HepG2 (cell line): ENCODE results near the gene SEPTIN2. TPM values are rescaled to one million over a fixed set of nuclear protein-coding genes. Genes with fewer than 3 reads are reported as not detected.
A peak's percentile ranks its signal among the peaks of the same experiment; 100 is the strongest.

ENCODE experiments used
- CBX2 ChIP-seq, 2 experiments: fragments of 200-600 bp in 1 of 2; sonication (generic); formaldehyde crosslinking in 1 of 2; IDR thresholded peaks; 2 replicates each; pipeline versions ENCODE4 v1.7.0 to v1.8.1; 2018 to 2022; ENCODE audit warnings: low read depth in 2 of 2, low read length in 1 of 2, mild to moderate bottlenecking in 1 of 2, missing genetic modification reagents in 1 of 2
- HOXA9 ChIP-seq: sonication (generic); formaldehyde crosslinking; IDR thresholded peaks from 2 replicates; pipeline ENCODE4 v1.8.1; 2022; ENCODE audit warnings: missing genetic modification reagents, mild to moderate bottlenecking, moderate library complexity, borderline replicate concordance
- JUNB ChIP-seq: sonication (generic); formaldehyde crosslinking; IDR thresholded peaks from 2 replicates; pipeline ENCODE4 v1.8.0; 2022; ENCODE audit warnings: missing genetic modification reagents, mild to moderate bottlenecking, borderline replicate concordance
- RFXANK ChIP-seq: IDR thresholded peaks from 2 replicates; pipeline ENCODE4 v1.6.1; 2016
- SMAD3 ChIP-seq: sonication (generic); formaldehyde crosslinking; IDR thresholded peaks from 2 replicates; pipeline ENCODE4 v1.4.0; 2020; ENCODE audit warnings: missing genetic modification reagents
- XRCC5 ChIP-seq: fragments of 200-400 bp; formaldehyde crosslinking; optimal IDR thresholded peaks from 2 replicates; pipeline ENCODE3; 2017; ENCODE audit warnings: mild to moderate bottlenecking, low read length
- ZFY ChIP-seq: sonication (generic); formaldehyde crosslinking; IDR thresholded peaks from 2 replicates; pipeline ENCODE4 v1.4.0; 2020; ENCODE audit warnings: missing genetic modification reagents
- ZKSCAN8 ChIP-seq: IDR thresholded peaks from 2 replicates; pipeline ENCODE4 v1.6.1; 2016; ENCODE audit warnings: borderline replicate concordance, missing genetic modification reagents, missing compliant biosample characterization
- ZMYM3 ChIP-seq: sonication (generic); formaldehyde crosslinking; IDR thresholded peaks from 2 replicates; pipeline ENCODE4 v1.5.1; 2020; ENCODE audit warnings: mild to moderate bottlenecking, missing genetic modification reagents
- ZNF530 ChIP-seq: sonication (generic); formaldehyde crosslinking; IDR thresholded peaks from 2 replicates; pipeline ENCODE4 v1.5.0; 2020; ENCODE audit warnings: low read depth, mild to moderate bottlenecking, missing genetic modification reagents
- ZNF75D ChIP-seq: sonication (generic); formaldehyde crosslinking; IDR thresholded peaks from 2 replicates; pipeline ENCODE4 v1.8.1; 2023; ENCODE audit warnings: missing genetic modification reagents, mild to moderate bottlenecking, borderline replicate concordance
- ZNF766 ChIP-seq: sonication (generic); formaldehyde crosslinking; IDR thresholded peaks from 2 replicates; pipeline ENCODE4 v1.5.0; 2020; ENCODE audit warnings: missing genetic modification reagents, borderline replicate concordance
- polyA plus RNA-seq, 8 experiments: library from polyadenylated mRNA; depleted of rRNA in 3 of 8; stranded (reverse) in 7 of 8; unstranded in 1 of 8; fragments of >200 nt; fragmentation: Illumina TruSeq in 4 of 8; extraction: Trizol in 4 of 8; gene quantifications; 2 replicates each; pipeline versions ENCODE4 v1.2.1 to v1.2.3, GENCODE V29; 2011 to 2016; ENCODE audit warnings: low read depth in 4 of 8, missing spikeins in 1 of 8, mixed read lengths in 1 of 8; ENCODE audit not compliant: insufficient read depth in 1 of 8
- total RNA-seq, 5 experiments: library from RNA; depleted of rRNA; stranded (reverse); fragments of >200 nt; fragmentation: Illumina TruSeq; extraction: Trizol; gene quantifications; 2 replicates each; pipeline ENCODE4 v1.2.3, GENCODE V29; 2016; ENCODE audit warnings: low read depth in 1 of 5
- TF ChIP-seq, protein P1 (sequence below): sonication (generic); formaldehyde crosslinking; IDR thresholded peaks from 2 replicates; pipeline ENCODE4 v1.5.0; 2020; ENCODE audit warnings: mild to moderate bottlenecking, missing genetic modification reagents, borderline replicate concordance
- TF ChIP-seq, protein P2 (sequence below): sonication (generic); formaldehyde crosslinking; IDR thresholded peaks from 2 replicates; pipeline ENCODE4; 2020; ENCODE audit warnings: missing genetic modification reagents, mild to moderate bottlenecking, borderline replicate concordance
- TF ChIP-seq, protein P3 (sequence below): fragments of 450-650 bp; IDR thresholded peaks from 2 replicates; pipeline ENCODE4 v1.6.1; 2017; ENCODE audit warnings: mild to moderate bottlenecking

The SEPTIN2 gene
- total and polyA plus RNA-seq, 2 of the 13 experiments (the other 11 are each of a cell fraction or from before 2014, with no cell fraction given) = 493 to 733 TPM

DNA sequence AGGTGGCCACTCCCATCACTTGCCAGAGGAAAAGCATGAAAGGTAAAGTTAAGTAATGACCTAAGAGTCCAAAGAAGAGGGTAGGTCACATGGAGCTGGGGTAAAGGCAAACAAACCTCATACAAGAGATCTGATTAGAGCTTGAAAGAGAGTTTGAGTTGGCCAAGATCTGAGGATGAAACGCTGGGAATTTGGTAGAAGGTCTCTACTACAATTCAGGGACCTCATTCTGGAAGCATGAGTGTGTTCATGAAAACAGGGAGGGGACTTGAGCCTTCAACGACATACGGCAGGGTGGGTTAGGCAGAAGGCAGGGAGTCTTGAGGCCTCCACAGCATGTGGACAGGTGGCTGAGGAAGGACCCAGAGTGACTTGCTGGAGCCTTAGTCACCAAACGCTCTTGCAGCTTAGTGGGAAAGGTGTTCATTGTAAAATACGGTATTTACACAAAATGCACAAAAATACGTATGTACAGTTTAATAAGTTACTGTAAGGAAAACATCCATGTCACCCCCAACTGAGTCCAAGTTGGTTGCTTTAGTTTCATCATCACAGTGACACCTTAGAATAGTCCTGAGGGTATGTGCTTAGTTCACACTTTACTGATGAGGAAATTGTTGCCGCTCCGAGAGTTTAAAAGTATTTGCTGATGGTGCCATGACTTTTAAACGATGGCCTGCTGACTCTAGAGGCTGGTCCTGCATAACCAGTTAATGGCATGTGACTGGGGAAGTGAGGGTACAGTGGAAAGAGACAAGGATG is 35.3 kb downstream of the SEPTIN2 start (continued):
- TF ChIP-seq, protein P1, sequence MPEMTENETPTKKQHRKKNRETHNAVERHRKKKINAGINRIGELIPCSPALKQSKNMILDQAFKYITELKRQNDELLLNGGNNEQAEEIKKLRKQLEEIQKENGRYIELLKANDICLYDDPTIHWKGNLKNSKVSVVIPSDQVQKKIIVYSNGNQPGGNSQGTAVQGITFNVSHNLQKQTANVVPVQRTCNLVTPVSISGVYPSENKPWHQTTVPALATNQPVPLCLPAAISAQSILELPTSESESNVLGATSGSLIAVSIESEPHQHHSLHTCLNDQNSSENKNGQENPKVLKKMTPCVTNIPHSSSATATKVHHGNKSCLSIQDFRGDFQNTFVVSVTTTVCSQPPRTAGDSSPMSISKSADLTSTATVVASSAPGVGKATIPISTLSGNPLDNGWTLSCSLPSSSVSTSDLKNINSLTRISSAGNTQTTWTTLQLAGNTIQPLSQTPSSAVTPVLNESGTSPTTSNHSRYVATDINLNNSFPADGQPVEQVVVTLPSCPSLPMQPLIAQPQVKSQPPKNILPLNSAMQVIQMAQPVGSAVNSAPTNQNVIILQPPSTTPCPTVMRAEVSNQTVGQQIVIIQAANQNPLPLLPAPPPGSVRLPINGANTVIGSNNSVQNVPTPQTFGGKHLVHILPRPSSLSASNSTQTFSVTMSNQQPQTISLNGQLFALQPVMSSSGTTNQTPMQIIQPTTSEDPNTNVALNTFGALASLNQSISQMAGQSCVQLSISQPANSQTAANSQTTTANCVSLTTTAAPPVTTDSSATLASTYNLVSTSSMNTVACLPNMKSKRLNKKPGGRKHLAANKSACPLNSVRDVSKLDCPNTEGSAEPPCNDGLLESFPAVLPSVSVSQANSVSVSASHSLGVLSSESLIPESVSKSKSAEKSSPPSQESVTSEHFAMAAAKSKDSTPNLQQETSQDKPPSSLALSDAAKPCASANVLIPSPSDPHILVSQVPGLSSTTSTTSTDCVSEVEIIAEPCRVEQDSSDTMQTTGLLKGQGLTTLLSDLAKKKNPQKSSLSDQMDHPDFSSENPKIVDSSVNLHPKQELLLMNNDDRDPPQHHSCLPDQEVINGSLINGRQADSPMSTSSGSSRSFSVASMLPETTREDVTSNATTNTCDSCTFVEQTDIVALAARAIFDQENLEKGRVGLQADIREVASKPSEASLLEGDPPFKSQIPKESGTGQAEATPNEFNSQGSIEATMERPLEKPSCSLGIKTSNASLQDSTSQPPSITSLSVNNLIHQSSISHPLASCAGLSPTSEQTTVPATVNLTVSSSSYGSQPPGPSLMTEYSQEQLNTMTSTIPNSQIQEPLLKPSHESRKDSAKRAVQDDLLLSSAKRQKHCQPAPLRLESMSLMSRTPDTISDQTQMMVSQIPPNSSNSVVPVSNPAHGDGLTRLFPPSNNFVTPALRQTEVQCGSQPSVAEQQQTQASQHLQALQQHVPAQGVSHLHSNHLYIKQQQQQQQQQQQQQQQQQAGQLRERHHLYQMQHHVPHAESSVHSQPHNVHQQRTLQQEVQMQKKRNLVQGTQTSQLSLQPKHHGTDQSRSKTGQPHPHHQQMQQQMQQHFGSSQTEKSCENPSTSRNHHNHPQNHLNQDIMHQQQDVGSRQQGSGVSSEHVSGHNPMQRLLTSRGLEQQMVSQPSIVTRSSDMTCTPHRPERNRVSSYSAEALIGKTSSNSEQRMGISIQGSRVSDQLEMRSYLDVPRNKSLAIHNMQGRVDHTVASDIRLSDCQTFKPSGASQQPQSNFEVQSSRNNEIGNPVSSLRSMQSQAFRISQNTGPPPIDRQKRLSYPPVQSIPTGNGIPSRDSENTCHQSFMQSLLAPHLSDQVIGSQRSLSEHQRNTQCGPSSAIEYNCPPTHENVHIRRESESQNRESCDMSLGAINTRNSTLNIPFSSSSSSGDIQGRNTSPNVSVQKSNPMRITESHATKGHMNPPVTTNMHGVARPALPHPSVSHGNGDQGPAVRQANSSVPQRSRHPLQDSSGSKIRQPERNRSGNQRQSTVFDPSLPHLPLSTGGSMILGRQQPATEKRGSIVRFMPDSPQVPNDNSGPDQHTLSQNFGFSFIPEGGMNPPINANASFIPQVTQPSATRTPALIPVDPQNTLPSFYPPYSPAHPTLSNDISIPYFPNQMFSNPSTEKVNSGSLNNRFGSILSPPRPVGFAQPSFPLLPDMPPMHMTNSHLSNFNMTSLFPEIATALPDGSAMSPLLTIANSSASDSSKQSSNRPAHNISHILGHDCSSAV = no peak
- TF ChIP-seq ZNF530 (CRISPR knock-in tag) = no peak
- no peak for TF ChIP-seq CBX2 (IDR thresholded peaks at IDR 0.05; ENCODE audit: low read depth, low read length)
- no peak for TF ChIP-seq CBX2 (CRISPR knock-in tag; IDR thresholded peaks at IDR 0.05; ENCODE audit: low read depth)
- TF ChIP-seq, protein P2, sequence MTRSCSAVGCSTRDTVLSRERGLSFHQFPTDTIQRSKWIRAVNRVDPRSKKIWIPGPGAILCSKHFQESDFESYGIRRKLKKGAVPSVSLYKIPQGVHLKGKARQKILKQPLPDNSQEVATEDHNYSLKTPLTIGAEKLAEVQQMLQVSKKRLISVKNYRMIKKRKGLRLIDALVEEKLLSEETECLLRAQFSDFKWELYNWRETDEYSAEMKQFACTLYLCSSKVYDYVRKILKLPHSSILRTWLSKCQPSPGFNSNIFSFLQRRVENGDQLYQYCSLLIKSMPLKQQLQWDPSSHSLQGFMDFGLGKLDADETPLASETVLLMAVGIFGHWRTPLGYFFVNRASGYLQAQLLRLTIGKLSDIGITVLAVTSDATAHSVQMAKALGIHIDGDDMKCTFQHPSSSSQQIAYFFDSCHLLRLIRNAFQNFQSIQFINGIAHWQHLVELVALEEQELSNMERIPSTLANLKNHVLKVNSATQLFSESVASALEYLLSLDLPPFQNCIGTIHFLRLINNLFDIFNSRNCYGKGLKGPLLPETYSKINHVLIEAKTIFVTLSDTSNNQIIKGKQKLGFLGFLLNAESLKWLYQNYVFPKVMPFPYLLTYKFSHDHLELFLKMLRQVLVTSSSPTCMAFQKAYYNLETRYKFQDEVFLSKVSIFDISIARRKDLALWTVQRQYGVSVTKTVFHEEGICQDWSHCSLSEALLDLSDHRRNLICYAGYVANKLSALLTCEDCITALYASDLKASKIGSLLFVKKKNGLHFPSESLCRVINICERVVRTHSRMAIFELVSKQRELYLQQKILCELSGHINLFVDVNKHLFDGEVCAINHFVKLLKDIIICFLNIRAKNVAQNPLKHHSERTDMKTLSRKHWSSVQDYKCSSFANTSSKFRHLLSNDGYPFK = no peak
- TF ChIP-seq ZKSCAN8 (CRISPR knock-in tag) = no peak
- TF ChIP-seq, protein P3, sequence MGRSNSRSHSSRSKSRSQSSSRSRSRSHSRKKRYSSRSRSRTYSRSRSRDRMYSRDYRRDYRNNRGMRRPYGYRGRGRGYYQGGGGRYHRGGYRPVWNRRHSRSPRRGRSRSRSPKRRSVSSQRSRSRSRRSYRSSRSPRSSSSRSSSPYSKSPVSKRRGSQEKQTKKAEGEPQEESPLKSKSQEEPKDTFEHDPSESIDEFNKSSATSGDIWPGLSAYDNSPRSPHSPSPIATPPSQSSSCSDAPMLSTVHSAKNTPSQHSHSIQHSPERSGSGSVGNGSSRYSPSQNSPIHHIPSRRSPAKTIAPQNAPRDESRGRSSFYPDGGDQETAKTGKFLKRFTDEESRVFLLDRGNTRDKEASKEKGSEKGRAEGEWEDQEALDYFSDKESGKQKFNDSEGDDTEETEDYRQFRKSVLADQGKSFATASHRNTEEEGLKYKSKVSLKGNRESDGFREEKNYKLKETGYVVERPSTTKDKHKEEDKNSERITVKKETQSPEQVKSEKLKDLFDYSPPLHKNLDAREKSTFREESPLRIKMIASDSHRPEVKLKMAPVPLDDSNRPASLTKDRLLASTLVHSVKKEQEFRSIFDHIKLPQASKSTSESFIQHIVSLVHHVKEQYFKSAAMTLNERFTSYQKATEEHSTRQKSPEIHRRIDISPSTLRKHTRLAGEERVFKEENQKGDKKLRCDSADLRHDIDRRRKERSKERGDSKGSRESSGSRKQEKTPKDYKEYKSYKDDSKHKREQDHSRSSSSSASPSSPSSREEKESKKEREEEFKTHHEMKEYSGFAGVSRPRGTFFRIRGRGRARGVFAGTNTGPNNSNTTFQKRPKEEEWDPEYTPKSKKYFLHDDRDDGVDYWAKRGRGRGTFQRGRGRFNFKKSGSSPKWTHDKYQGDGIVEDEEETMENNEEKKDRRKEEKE = no peak
- TF ChIP-seq ZMYM3 (CRISPR knock-in tag) = no peak
- peak; percentile 56 for TF ChIP-seq XRCC5
- no peak for TF ChIP-seq ZNF766 (CRISPR knock-in tag)
- TF ChIP-seq ZNF75D (CRISPR knock-in tag) = no peak
- no peak; the same call in 1 of the 2 replicates for TF ChIP-seq ZFY (CRISPR knock-in tag)
- TF ChIP-seq SMAD3 (CRISPR knock-in tag) = peak; percentile 15; the same call in 1 of the 2 replicates
- TF ChIP-seq JUNB (CRISPR knock-in tag) = no peak
- no peak for TF ChIP-seq HOXA9 (CRISPR knock-in tag)
- TF ChIP-seq RFXANK (CRISPR knock-in tag) = no peak
